GM12878 (cell line): ENCODE data around the gene ZNF367. TPM values are rescaled to one million over a fixed set of nuclear protein-coding genes. Genes with fewer than 3 reads are reported as not detected.

Source experiments
- ATAC-seq: fragments of 200-7000 bp; cut with Tn5 transposase; 3 replicates; pipeline ENCODE4 v1.9.1; 2020; ENCODE audit warnings: mild to moderate bottlenecking, moderate library complexity
- BruUV-seq: library from RNA; stranded (reverse); fragments of 400-500 nt; replicated peaks from 2 replicates; lab custom pipeline; 2021; lab: Mats Ljungman, UMichigan
- CTCF ChIA-PET: fragments of 300-600 bp; sonication (Branson Sonifier 250); formaldehyde crosslinking; extraction: SDS; loops from one replicate; lab custom pipeline; 2021; ENCODE audit warnings: inconsistent platforms; lab: Yijun Ruan, JAX
- POLR2A ChIA-PET: fragments of 350-600 bp; formaldehyde crosslinking; extraction: SDS; loops from one replicate; lab custom pipeline; 2021; ENCODE audit warnings: inconsistent platforms; lab: Charles Lee
- RAD21 ChIA-PET: fragments of 300-600 bp; sonication (Branson Sonifier 250); formaldehyde crosslinking; loops from one replicate; lab custom pipeline; 2023; ENCODE audit warnings: antibody characterized with exemption; ENCODE audit not compliant: unreplicated experiment; lab: Charles Lee
- SMC1A ChIA-PET: fragments of 300-600 bp; sonication (Branson Sonifier 250); formaldehyde crosslinking; loops from one replicate; lab custom pipeline; 2023; ENCODE audit not compliant: unreplicated experiment, uncharacterized antibody; lab: Charles Lee
- DNase-seq: peaks from one replicate; pipeline ENCODE4 v3.0.0-alpha.2; 2011; ENCODE audit warnings: low read depth, low spot score
- FAIRE-seq: peaks from 3 replicates; lab custom pipeline; 2011; peaks lifted over from hg19 to GRCh38; lab: Jason Lieb, UNC
- H2AFZ ChIP-seq: 2 replicates; pipeline ENCODE4 v1.6.0; 2011; ENCODE audit warnings: low read depth, low read length, control low read depth; ENCODE audit not compliant: control insufficient read depth
- H3K27ac ChIP-seq: 2 replicates; pipeline ENCODE4 v1.5.1; 2011; ENCODE audit warnings: control low read depth; ENCODE audit not compliant: control insufficient read depth, insufficient read depth
- H3K27me3 ChIP-seq, 2 experiments: replicated peaks in 1 of 2; 2 replicates each; pipeline versions ENCODE4 v1.6.0 to v1.6.1; 2011; ENCODE audit warnings: low read length in 1 of 2; ENCODE audit not compliant: control insufficient read depth in 2 of 2, insufficient read depth in 2 of 2
- H3K36me3 ChIP-seq, 2 experiments: 2 replicates each; pipeline ENCODE4 v1.5.1; 2011; ENCODE audit warnings: low read length in 1 of 2; ENCODE audit not compliant: control insufficient read depth in 2 of 2, insufficient read depth in 2 of 2
- H3K4me1 ChIP-seq: 2 replicates; pipeline ENCODE4 v1.6.1; 2011; ENCODE audit warnings: mild to moderate bottlenecking, low read length, moderate library complexity, mixed read lengths; ENCODE audit not compliant: control insufficient read depth, insufficient read depth
- H3K4me2 ChIP-seq: 2 replicates; pipeline ENCODE4 v1.6.0; 2011; ENCODE audit warnings: control low read depth; ENCODE audit not compliant: control insufficient read depth, insufficient read depth
- H3K4me3 ChIP-seq: fragments of 200-600 bp; sonication (generic); 2 replicates; pipeline ENCODE4 v1.5.1; 2016
- H3K79me2 ChIP-seq: 2 replicates; pipeline ENCODE4 v1.6.0; 2011; ENCODE audit warnings: low read length; ENCODE audit not compliant: control insufficient read depth, insufficient read depth
- H3K9ac ChIP-seq: 2 replicates; pipeline ENCODE4 v1.8.0; 2011; ENCODE audit warnings: low read length, control low read depth, mixed read lengths; ENCODE audit not compliant: control insufficient read depth, insufficient read depth
- H3K9me3 ChIP-seq: replicated peaks from 3 replicates; pipeline ENCODE4 v1.5.1; 2011; ENCODE audit warnings: mild to moderate bottlenecking, low read length; ENCODE audit not compliant: control insufficient read depth, insufficient read depth
- H4K20me1 ChIP-seq: 2 replicates; pipeline ENCODE4 v1.6.0; 2011; ENCODE audit not compliant: control insufficient read depth, insufficient read depth
- SMARCA5 ChIP-seq: fragments of 450-650 bp; IDR thresholded peaks from 2 replicates; pipeline ENCODE4 v1.6.1; 2017; ENCODE audit warnings: mild to moderate bottlenecking
- SPI1 ChIP-seq: IDR thresholded peaks from 2 replicates; pipeline ENCODE4 v1.6.1; 2011; ENCODE audit warnings: low read depth, mild to moderate bottlenecking, low read length, moderate library complexity, borderline replicate concordance; ENCODE audit not compliant: insufficient read depth
- TCF12 ChIP-seq: IDR thresholded peaks from 2 replicates; pipeline ENCODE4 v1.6.1; 2011; ENCODE audit warnings: low read depth, mild to moderate bottlenecking, low read length
- ZNF217 ChIP-seq: fragments of 450-650 bp; IDR thresholded peaks from 2 replicates; pipeline ENCODE4 v1.6.1; 2017; ENCODE audit warnings: antibody characterized with exemption, mild to moderate bottlenecking
- whole genome bisulfite sequencing: methylation state at CpG from one replicate; pipeline ENCODE4 v1.1.6; 2016; ENCODE audit warnings: low lambda C conversion rate; ENCODE audit not compliant: insufficient replicate concordance, insufficient coverage; ENCODE audit errors: missing lambda C conversion rate; 5-methylcytosine and 5-hydroxymethylcytosine counted together
- in situ Hi-C: fragments of 300-500 bp; cut with MboI; formaldehyde crosslinking; loops from 9 replicates; pipeline ENCODE4 v1.14.3; 2018; ENCODE audit warnings: mixed read lengths
- intact Hi-C: fragments of 100-400 bp; cut with micrococcal nuclease; formaldehyde crosslinking; loops from one replicate; pipeline ENCODE4 v1.14.2; 2022; ENCODE audit not compliant: unreplicated experiment
- polyA plus RNA-seq, 11 experiments: library from polyadenylated mRNA; depleted of rRNA in 4 of 11; unstranded in 6 of 11; stranded (reverse) in 5 of 11; fragments of >200 nt; fragmentation: Nextera tagmentation in 4 of 11; fragmentation: Illumina TruSeq in 1 of 11; extraction: Ambion mirVana in 4 of 11; extraction: Trizol in 1 of 11; gene quantifications; 1 replicate in 1 of 11; 2 replicates in 10 of 11; pipeline versions ENCODE4 v1.2.1 to v1.2.3, GENCODE V29; 2011 to 2016; ENCODE audit warnings: inconsistent platforms in 2 of 11, missing spikeins in 2 of 11, low read depth in 1 of 11
- total RNA-seq, 4 experiments: library from RNA; depleted of rRNA in 3 of 4; stranded (reverse); fragments of >200 nt in 3 of 4; fragmentation: Illumina TruSeq in 1 of 4; extraction: Trizol in 1 of 4; gene quantifications; 2 replicates each; pipeline versions ENCODE4 v1.2.1 to v1.2.3, GENCODE V29; 2013 to 2021
- TF ChIP-seq, protein P1 (sequence below), 3 experiments: IDR thresholded peaks in 2 of 3; conservative IDR thresholded peaks in 1 of 3; 2 replicates each; pipeline ENCODE4 v1.5.1; 2011; ENCODE audit warnings: low read depth in 3 of 3, low read length in 3 of 3, mild to moderate bottlenecking in 3 of 3, control low read depth in 2 of 3, moderate library complexity in 2 of 3, inconsistent platforms in 1 of 3, mixed read lengths in 1 of 3; ENCODE audit not compliant: control insufficient read depth in 2 of 3, insufficient read depth in 1 of 3; ENCODE audit errors: extremely low read depth in 1 of 3

Gene ZNF367
- total and polyA plus RNA-seq, 10 of the 15 experiments (the other 5 are each of a cell fraction or from before 2014, with no cell fraction given) = 2.9 to 16.3 (median 11.1) TPM

- FAIRE-seq (no peak), DNase-seq (no peak), ATAC-seq (peak; percentile 56)
- TF ChIP-seq TCF12 (no peak), SPI1 (no peak), SMARCA5 (no peak), ZNF217 (no peak)
- TF ChIP-seq, protein P1, sequence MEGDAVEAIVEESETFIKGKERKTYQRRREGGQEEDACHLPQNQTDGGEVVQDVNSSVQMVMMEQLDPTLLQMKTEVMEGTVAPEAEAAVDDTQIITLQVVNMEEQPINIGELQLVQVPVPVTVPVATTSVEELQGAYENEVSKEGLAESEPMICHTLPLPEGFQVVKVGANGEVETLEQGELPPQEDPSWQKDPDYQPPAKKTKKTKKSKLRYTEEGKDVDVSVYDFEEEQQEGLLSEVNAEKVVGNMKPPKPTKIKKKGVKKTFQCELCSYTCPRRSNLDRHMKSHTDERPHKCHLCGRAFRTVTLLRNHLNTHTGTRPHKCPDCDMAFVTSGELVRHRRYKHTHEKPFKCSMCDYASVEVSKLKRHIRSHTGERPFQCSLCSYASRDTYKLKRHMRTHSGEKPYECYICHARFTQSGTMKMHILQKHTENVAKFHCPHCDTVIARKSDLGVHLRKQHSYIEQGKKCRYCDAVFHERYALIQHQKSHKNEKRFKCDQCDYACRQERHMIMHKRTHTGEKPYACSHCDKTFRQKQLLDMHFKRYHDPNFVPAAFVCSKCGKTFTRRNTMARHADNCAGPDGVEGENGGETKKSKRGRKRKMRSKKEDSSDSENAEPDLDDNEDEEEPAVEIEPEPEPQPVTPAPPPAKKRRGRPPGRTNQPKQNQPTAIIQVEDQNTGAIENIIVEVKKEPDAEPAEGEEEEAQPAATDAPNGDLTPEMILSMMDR (IDR thresholded peaks at IDR 0.05 in 2 of 3, conservative IDR thresholded peaks at IDR 0.05 in 1 of 3; ENCODE audit: control insufficient read depth in 2 of 3, extremely low read depth in 1 of 3, insufficient read depth in 1 of 3, low read depth in 3 of 3, low read length in 3 of 3) = no peak
- RAD21 ChIA-PET = interaction anchor here (1.6 to 1.8 kb wide), 2 partner anchors 10 to 14 kb away, joined by 4 to 8 read pairs; no protein-coding TSS in a partner anchor
- Histone ChIP-seq H3K9me3 (peaks cover 5% of the 10 kb centered on the region; the same call in 2 of the 3 replicates), H3K4me2 (peak overlapping the region; percentile 69), H3K79me2 (peaks cover 24% of the 10 kb centered on the region), H3K36me3 (peaks cover 0 to 1% of the 10 kb centered on the region in 2 experiments; a peak in 2 of 4 replicates), H3K27ac (peak overlapping the region; percentile 78), H3K27me3 (no peaks in the 10 kb centered on the region), H3K4me1 (peaks cover 11% of the 10 kb centered on the region), H3K4me3 (no peak overlapping the region), H3K9ac (peak overlapping the region; percentile 30; the same call in 1 of the 2 replicates), H4K20me1 (no peaks in the 10 kb centered on the region), H2AFZ (peak overlapping the region; percentile 77; the same call in 1 of the 2 replicates)
- 65% methylated on average over 3 of the region's 3 CpGs for WGBS
- in situ Hi-C loops = no loop called here
- no TSS peak for BruUV-seq
- POLR2A ChIA-PET = interaction anchor here (0.6 to 1.1 kb wide), 2 partner anchors 10 kb away, joined by 3 read pairs; no protein-coding TSS in a partner anchor
- intact Hi-C loops = no loop called here
- SMC1A ChIA-PET = interaction anchor here (0.7 to 2.2 kb wide), 5 partner anchors 10 to 70 kb away, joined by 3 to 14 read pairs (median 3); no protein-coding TSS in a partner anchor
- CTCF ChIA-PET = no interaction called here
Observed at GRCh38 chr9:96399325-96399633, 18.9 kb downstream of the ZNF367 start.
